ENCODE results near the gene ZNF225.

DNA sequence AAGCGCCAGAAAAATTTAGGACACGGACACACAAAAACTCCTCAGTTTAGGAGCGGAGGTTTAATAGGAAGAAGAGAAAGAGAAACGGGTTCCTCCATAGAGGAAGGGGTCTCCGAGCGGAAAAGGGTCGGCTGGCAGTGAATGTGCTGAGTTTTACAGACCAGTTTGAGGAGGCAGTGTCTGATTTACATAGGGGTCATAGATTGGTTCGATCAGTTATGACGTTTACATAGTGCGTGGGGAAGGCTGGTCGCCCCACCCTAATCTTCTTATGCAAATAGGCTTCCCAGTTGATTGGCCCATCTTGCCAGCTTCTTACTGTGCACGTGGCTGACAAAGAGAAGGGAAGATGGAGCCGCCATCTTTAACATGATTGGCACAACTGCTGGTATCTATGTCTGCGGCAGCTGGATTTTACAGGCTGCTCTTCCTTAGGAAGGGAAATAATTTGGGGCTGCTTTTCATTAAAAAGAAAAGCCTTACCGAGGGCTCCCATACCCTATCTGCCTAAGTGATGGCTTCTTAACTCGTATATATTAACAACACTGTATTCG is 1.2 kb upstream of the ZNF225 start:
- TF ChIP-seq, protein P1, sequence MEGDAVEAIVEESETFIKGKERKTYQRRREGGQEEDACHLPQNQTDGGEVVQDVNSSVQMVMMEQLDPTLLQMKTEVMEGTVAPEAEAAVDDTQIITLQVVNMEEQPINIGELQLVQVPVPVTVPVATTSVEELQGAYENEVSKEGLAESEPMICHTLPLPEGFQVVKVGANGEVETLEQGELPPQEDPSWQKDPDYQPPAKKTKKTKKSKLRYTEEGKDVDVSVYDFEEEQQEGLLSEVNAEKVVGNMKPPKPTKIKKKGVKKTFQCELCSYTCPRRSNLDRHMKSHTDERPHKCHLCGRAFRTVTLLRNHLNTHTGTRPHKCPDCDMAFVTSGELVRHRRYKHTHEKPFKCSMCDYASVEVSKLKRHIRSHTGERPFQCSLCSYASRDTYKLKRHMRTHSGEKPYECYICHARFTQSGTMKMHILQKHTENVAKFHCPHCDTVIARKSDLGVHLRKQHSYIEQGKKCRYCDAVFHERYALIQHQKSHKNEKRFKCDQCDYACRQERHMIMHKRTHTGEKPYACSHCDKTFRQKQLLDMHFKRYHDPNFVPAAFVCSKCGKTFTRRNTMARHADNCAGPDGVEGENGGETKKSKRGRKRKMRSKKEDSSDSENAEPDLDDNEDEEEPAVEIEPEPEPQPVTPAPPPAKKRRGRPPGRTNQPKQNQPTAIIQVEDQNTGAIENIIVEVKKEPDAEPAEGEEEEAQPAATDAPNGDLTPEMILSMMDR (IDR thresholded peaks at IDR 0.05) = no peak
- TF ChIP-seq POLR2A (IDR thresholded peaks at IDR 0.05) = no peak

Data from heart left ventricle (tissue), 13 donors.